Omental fat pad (tissue), 4 donors: ENCODE results near the gene LY9. TPM values are rescaled to one million over a fixed set of nuclear protein-coding genes. Genes with fewer than 3 reads are reported as not detected.
"Not testable (repeated sequence)": the region's sequence is repeated elsewhere in the genome, so short reads cannot be mapped to it uniquely, and the experiment has no call there.

Source experiments
- ATAC-seq: fragments of 150-250 bp; one replicate; pipeline ENCODE4 v1.9.1; 2016; ENCODE audit warnings: mild to moderate bottlenecking, moderate library complexity; ENCODE audit not compliant: low FRiP score
- DNase-seq: peaks from one replicate; pipeline ENCODE4 v3.0.0-alpha.2; 2019; ENCODE audit warnings: low spot score
- total RNA-seq, 4 donors: library from RNA; depleted of rRNA; stranded (reverse); fragments of >200 nt; gene quantifications; one replicate each; pipeline ENCODE4 v1.1.0, GENCODE V29; 2016
- TF ChIP-seq, protein P1 (sequence below), 3 donors: fragments of 450-650 bp; IDR thresholded peaks; one replicate each; pipeline ENCODE4 v1.5.1; 2016 to 2017; ENCODE audit warnings: antibody characterized with exemption in 3 of 3, mild to moderate bottlenecking in 3 of 3, moderate library complexity in 2 of 3

LY9 gene
- total RNA-seq, 4 donors from 2014 or later, result 0.95 to 3.2 (median 1.4) TPM

DNA sequence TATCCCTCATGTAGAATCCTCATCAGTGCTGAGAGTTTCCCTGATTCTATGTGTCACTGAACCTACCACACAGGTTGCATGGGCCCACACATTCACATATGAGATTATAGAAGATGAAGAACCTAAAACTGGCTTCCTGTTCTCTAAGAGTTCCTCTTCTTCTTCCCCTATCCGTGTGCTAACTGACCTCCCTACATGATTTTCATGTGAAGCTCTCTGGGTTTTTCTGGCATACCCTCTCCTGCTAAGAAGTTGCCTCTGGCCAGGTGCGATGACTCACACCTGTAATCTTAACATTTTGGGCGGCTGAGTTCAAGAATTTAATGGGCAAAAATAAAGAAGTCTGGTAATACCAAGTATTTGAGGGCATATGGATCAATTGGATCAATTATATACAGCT, 72.2 kb downstream of the LY9 start:
- DNase-seq (no peak), ATAC-seq (peak; percentile 68)
- TF ChIP-seq, protein P1, sequence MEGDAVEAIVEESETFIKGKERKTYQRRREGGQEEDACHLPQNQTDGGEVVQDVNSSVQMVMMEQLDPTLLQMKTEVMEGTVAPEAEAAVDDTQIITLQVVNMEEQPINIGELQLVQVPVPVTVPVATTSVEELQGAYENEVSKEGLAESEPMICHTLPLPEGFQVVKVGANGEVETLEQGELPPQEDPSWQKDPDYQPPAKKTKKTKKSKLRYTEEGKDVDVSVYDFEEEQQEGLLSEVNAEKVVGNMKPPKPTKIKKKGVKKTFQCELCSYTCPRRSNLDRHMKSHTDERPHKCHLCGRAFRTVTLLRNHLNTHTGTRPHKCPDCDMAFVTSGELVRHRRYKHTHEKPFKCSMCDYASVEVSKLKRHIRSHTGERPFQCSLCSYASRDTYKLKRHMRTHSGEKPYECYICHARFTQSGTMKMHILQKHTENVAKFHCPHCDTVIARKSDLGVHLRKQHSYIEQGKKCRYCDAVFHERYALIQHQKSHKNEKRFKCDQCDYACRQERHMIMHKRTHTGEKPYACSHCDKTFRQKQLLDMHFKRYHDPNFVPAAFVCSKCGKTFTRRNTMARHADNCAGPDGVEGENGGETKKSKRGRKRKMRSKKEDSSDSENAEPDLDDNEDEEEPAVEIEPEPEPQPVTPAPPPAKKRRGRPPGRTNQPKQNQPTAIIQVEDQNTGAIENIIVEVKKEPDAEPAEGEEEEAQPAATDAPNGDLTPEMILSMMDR (IDR thresholded peaks at IDR 0.05), result no peak

DNA sequence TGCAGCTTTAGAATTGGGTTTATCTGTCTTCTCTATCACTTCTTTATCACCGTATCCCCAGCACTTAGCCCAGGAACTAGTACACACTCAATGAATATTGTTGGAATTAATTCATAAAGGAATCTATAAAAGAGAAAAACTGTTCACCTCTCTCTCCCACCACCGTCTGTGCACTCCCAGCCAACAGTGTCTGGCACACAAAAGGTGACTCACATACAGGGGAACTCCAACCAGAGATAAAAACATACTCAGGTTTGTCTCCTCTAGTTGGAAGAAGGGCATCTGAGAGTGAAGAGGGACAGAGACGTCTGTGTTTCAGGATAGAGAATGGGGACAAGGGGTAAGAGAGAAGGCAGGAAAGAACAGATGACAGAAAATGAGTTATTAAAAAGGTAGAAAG, 79.0 kb downstream of the LY9 start:
- DNase-seq (no peak), ATAC-seq (peak; percentile 91)
- TF ChIP-seq, protein P1 (IDR thresholded peaks at IDR 0.05), result no peak

DNA sequence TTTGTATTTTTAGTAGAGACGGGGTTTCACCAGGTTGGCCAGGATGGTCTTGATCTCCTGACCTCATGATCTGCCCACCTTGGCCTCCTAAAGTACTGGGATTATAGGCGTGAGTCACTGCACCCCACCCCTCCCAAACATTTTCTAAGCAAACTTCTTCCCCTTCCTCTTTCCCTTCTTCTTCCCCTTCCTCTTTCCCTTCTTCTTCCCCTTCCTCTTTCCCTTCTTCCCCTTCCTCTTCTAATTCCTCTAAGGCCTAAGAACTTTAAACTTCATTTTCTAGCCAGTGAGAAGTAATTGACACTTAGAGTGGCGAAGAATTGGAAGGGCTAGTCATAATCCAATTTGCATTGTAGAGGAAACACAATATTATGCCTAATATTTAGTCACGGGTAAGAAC, 79.6 kb downstream of the LY9 start:
- DNase-seq, ATAC-seq: not testable (repeated sequence)

DNA sequence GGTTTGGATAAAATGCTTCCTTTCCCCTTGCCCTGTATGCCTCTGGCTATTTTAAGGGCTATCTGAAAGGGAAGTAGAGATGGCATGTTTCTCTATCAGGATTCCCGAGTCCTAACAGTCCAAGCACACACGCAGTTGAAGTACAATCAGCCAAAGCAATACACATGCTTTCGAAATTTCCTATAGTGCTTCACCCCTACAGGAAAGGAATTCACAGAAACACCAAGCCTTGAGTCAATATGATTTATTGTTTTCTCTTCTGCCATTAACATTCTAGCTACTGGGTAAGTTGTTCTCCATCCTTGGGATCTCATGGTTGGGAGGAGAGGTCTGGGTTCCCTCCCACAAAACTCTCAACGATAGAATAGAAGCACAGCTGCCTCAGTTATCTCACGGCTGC, 80.3 kb downstream of the LY9 start:
- TF ChIP-seq, protein P1 (IDR thresholded peaks at IDR 0.05), result no peak
- ATAC-seq (no peak), DNase-seq (no peak)

DNA sequence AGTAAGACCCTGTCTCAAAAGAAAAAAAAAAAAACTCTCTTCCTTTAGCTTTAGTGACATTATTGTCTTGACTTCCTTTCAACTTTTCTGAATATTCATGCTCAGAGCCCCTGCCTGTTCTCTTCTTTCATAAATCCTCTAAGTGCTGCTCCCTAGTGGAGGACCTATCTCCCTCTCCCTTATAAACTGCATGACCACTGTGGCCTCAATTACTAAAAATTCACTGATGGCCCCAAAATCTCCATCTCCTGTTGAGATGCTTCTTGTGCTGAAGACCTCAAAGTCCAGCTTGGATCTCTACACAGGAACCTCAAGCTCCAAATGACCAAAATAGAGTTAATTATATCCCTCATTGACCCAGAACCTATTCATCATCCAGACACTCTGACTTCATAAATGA, 81.2 kb downstream of the LY9 start:
- ATAC-seq, result no peak
- TF ChIP-seq, protein P1 (IDR thresholded peaks at IDR 0.05), result no peak
- no peak for DNase-seq

Other genes starting within 250 kb of the LY9 start
- gene CD84, start 216.7 kb upstream of the LY9 start, total RNA-seq, result 10 to 100 TPM; 10.6 to 33.4 (median 13.8) TPM
- gene SLAMF1, start 149.1 kb upstream of the LY9 start, total RNA-seq, result 10 to 100 TPM in 1 of 4 donors, 1 to 10 TPM in 3; 1.5 to 18.0 (median 1.5) TPM
- 10 to 100 TPM in 1 of 4 donors, 1 to 10 TPM in 3; 5.2 to 21.0 (median 8.0) TPM for gene CD48, start 84.4 kb upstream of the LY9 start, total RNA-seq
- gene SLAMF7, start 56.9 kb upstream of the LY9 start, total RNA-seq, result 1 to 10 TPM; 1.1 to 3.2 (median 1.7) TPM
- 10 to 100 TPM in 1 of 4 donors, 1 to 10 TPM in 1, under 1 TPM in 2; 0.84 to 10.3 (median 3.0) TPM for gene CD244, start 66.7 kb downstream of the LY9 start, total RNA-seq
- 1,000 to 10,000 TPM in 3 of 4 donors, 100 to 1,000 TPM in 1; 105 to 7,953 (median 2,405) TPM for gene ITLN1, start 89.0 kb downstream of the LY9 start, total RNA-seq
- 10 to 100 TPM in 2 of 4 donors, 1 to 10 TPM in 1, not detected in 1; 6.4 to 58.9 (median 30.3) TPM for gene ITLN2, start 158.6 kb downstream of the LY9 start, total RNA-seq
- gene F11R, start 225.0 kb downstream of the LY9 start, total RNA-seq, result 10 to 100 TPM; 31.7 to 52.8 (median 44.4) TPM
- gene TSTD1, start 242.8 kb downstream of the LY9 start, total RNA-seq, result 10 to 100 TPM; 26.0 to 43.1 (median 30.5) TPM
- 10 to 100 TPM; 44.8 to 87.5 (median 61.4) TPM for gene USF1, start 249.8 kb downstream of the LY9 start, total RNA-seq